Adrenal gland (tissue), 5 donors: ENCODE data around the gene PP2D1.
"Not testable (repeated sequence)": the region's sequence is repeated elsewhere in the genome, so short reads cannot be mapped to it uniquely, and the experiment has no call there.

ENCODE experiments used
- CTCF ChIP-seq, 6 experiments: fragments of 450-650 bp in 4 of 6; fragments of 200-600 bp in 2 of 6; sonication (generic) in 1 of 6; IDR thresholded peaks; 1 replicate in 5 of 6; 2 replicates in 1 of 6; pipeline versions ENCODE4 v1.5.1 to v1.8.0; 2016 to 2021; ENCODE audit warnings: antibody characterized with exemption in 6 of 6, mild to moderate bottlenecking in 2 of 6, moderate library complexity in 1 of 6
- POLR2A ChIP-seq, 2 donors: fragments of 450-650 bp; IDR thresholded peaks; one replicate each; pipeline ENCODE4 v1.6.1; 2017; ENCODE audit warnings: antibody characterized with exemption in 2 of 2, mild to moderate bottlenecking in 2 of 2, moderate library complexity in 1 of 2
- donor health status: DM: no; HTN: no; CAD: no.

DNA sequence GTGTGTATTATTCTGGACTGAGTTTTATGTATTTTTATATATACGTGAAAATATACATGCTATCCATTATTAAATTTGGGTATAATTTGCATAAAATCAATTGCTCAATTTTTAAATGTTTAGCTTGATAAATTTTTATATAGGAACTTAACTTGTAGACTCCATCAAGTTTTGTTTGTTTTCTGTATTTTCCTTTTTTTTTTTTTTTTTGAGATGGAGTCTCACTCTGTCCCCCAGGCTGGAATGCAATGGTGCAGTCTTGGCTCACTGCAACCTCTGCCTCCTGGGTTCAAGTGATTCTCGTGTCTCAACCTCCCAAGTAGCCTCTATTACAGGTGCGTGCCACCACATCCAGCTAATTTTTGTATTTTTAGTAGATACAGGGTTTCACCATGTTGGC is 4.0 kb upstream of the PP2D1 start:
- TF ChIP-seq POLR2A, CTCF (IDR thresholded peaks at IDR 0.05): not testable (repeated sequence)
